Gastrocnemius medialis (tissue), 4 donors: Measurements from ENCODE around the gene SCAP. TPM values are rescaled to one million over a fixed set of nuclear protein-coding genes. Genes with fewer than 3 reads are reported as not detected.

Experiments
- ATAC-seq, 2 donors: fragments of 150-250 bp; one replicate each; pipeline ENCODE4 v1.9.1; 2016
- DNase-seq, 2 donors: peaks; one replicate each; pipeline ENCODE4 v3.0.0-alpha.2; 2019
- H3K27ac ChIP-seq, 4 donors: fragments of 200-600 bp; sonication (generic); 1 replicate in 1 of 4; 2 replicates in 3 of 4; pipeline ENCODE4 v1.5.1; 2016 to 2018; ENCODE audit warnings: mild to moderate bottlenecking in 2 of 4, moderate library complexity in 1 of 4
- H3K27me3 ChIP-seq, 3 donors: fragments of 200-600 bp; sonication (generic) in 2 of 3; 1 replicate in 1 of 3; 2 replicates in 2 of 3; pipeline versions ENCODE4 v1.5.1 to v1.6.0; 2016 to 2019; ENCODE audit warnings: mild to moderate bottlenecking in 1 of 3, moderate library complexity in 1 of 3
- H3K36me3 ChIP-seq, 2 donors: fragments of 200-600 bp; sonication (generic) in 1 of 2; one replicate each; pipeline ENCODE4 v1.5.1; 2017 to 2018
- H3K4me1 ChIP-seq, 2 donors: fragments of 200-600 bp; sonication (generic) in 1 of 2; one replicate each; pipeline ENCODE4 v1.5.1; 2016 to 2017; ENCODE audit warnings: mild to moderate bottlenecking in 2 of 2
- H3K4me3 ChIP-seq, 4 donors: fragments of 200-600 bp; sonication (generic) in 3 of 4; 1 replicate in 1 of 4; 2 replicates in 3 of 4; pipeline ENCODE4 v1.5.1; 2016 to 2019; ENCODE audit warnings: mild to moderate bottlenecking in 2 of 4
- H3K9me3 ChIP-seq, 3 donors: fragments of 200-600 bp; sonication (generic) in 2 of 3; 1 replicate in 1 of 3; 2 replicates in 2 of 3; pipeline ENCODE4 v1.5.1; 2016 to 2019
- CTCF ChIP-seq, 5 experiments: fragments of 450-650 bp in 3 of 5; fragments of 200-600 bp in 2 of 5; sonication (generic) in 2 of 5; IDR thresholded peaks in 4 of 5; conservative IDR thresholded peaks in 1 of 5; 1 replicate in 4 of 5; 2 replicates in 1 of 5; pipeline ENCODE4 v1.5.1; 2016 to 2019; ENCODE audit warnings: antibody characterized with exemption in 5 of 5, mild to moderate bottlenecking in 3 of 5, moderate library complexity in 3 of 5
- POLR2A ChIP-seq, 2 donors: fragments of 450-650 bp; IDR thresholded peaks; one replicate each; pipeline ENCODE4 v1.6.1; 2017; ENCODE audit warnings: antibody characterized with exemption in 2 of 2, mild to moderate bottlenecking in 2 of 2, moderate library complexity in 2 of 2
- in situ Hi-C, 4 donors: fragments of 200-750 bp; cut with MboI; loops; one replicate each; pipeline versions ENCODE4 v1.15.0 to v1.8.0; 2017; ENCODE audit warnings: low sequenced_read_pairs in 4 of 4
- intact Hi-C: fragments of 100-400 bp; cut with DNase I; formaldehyde crosslinking; loops from one replicate; pipeline ENCODE4 v1.15.1; 2023; ENCODE audit warnings: low total_unique reads
- total RNA-seq, 4 donors: library from RNA; depleted of rRNA; stranded (reverse); fragments of >200 nt; gene quantifications; one replicate each; pipeline versions ENCODE4 v1.1.0 to v1.2.3, GENCODE V29; 2016

The SCAP gene
- total RNA-seq, 4 donors from 2014 or later, result 38.2 to 48.1 (median 42.8) TPM

GRCh38 chr3:47411696-47412452 is 63.9 kb downstream of the SCAP start:
- DNase-seq (no peak), ATAC-seq (no peak)
- no peaks in the 10 kb centered on the region for H3K9me3 ChIP-seq
- no peaks in the 10 kb centered on the region for H3K27me3 ChIP-seq
- no peak overlapping the region for H3K4me3 ChIP-seq
- no peak overlapping the region for H3K27ac ChIP-seq
- no peak for TF ChIP-seq CTCF (IDR thresholded peaks at IDR 0.05 in 4 of 5, conservative IDR thresholded peaks at IDR 0.05 in 1 of 5)
- no peak for TF ChIP-seq POLR2A (IDR thresholded peaks at IDR 0.05)
- in situ Hi-C loops, result no loop called here
- no peaks in the 10 kb centered on the region for H3K4me1 ChIP-seq
- intact Hi-C loops, result no loop called here
- peaks cover 0 to 86% of the 10 kb centered on the region in 2 donors for H3K36me3 ChIP-seq

- ATAC-seq (no peak), DNase-seq (no peak)
- in situ Hi-C loops (no loop called here), intact Hi-C loops (no loop called here)
- TF ChIP-seq POLR2A (IDR thresholded peaks at IDR 0.05), result no peak
- TF ChIP-seq CTCF (IDR thresholded peaks at IDR 0.05 in 4 of 5, conservative IDR thresholded peaks at IDR 0.05 in 1 of 5), result no peak
- Histone ChIP-seq H3K27ac (no peak overlapping the region), H3K36me3 (peaks cover 0 to 90% of the 10 kb centered on the region in 2 donors), H3K9me3 (no peaks in the 10 kb centered on the region), H3K4me3 (no peak overlapping the region), H3K4me1 (no peaks in the 10 kb centered on the region), H3K27me3 (no peaks in the 10 kb centered on the region)
These were observed 64.7 kb downstream of the SCAP start for GRCh38 chr3:47410801-47411646.

GRCh38 chr3:47410417-47410720 is 65.4 kb downstream of the SCAP start:
- Histone ChIP-seq H3K4me3 (no peak overlapping the region), H3K36me3 (peaks cover 0 to 91% of the 10 kb centered on the region in 2 donors), H3K4me1 (peaks cover 0 to under 1% of the 10 kb centered on the region in 2 donors), H3K27me3 (no peaks in the 10 kb centered on the region), H3K9me3 (no peaks in the 10 kb centered on the region), H3K27ac (no peak overlapping the region)
- DNase-seq, result no peak
- no peak for ATAC-seq
- intact Hi-C loops (no loop called here), in situ Hi-C loops (no loop called here)
- TF ChIP-seq POLR2A (IDR thresholded peaks at IDR 0.05) (no peak), CTCF (IDR thresholded peaks at IDR 0.05 in 4 of 5, conservative IDR thresholded peaks at IDR 0.05 in 1 of 5) (no peak)

GRCh38 chr3:47409688-47410416 is 65.9 kb downstream of the SCAP start:
- Histone ChIP-seq H3K36me3 (peaks cover 0 to 90% of the 10 kb centered on the region in 2 donors), H3K4me1 (peaks cover 0 to 6% of the 10 kb centered on the region in 2 donors), H3K4me3 (no peak overlapping the region), H3K9me3 (no peaks in the 10 kb centered on the region), H3K27me3 (no peaks in the 10 kb centered on the region), H3K27ac (no peak overlapping the region)
- intact Hi-C loops (no loop called here), in situ Hi-C loops (no loop called here)
- no peak for ATAC-seq
- DNase-seq, result no peak
- TF ChIP-seq CTCF (IDR thresholded peaks at IDR 0.05 in 4 of 5, conservative IDR thresholded peaks at IDR 0.05 in 1 of 5) (no peak), POLR2A (IDR thresholded peaks at IDR 0.05) (no peak)
